Activated T-cell treated with anti-CD3 and anti-CD28 coated beads, Interleukin-2, amount 50 U/mL, for 72 hours (primary cell): ENCODE measurements around the gene ARL13B. TPM values are rescaled to one million over a fixed set of nuclear protein-coding genes. Genes with fewer than 3 reads are reported as not detected.
"Not testable (repeated sequence)": the region's sequence is repeated elsewhere in the genome, so short reads cannot be mapped to it uniquely, and the experiment has no call there.

Experiments
- ATAC-seq, 2 donors: fragments of 150-1000 bp; cut with Tn5 transposase; replicated peaks in 1 of 2; 2 replicates each; pipeline ENCODE4 v1.10.0; 2021; ENCODE audit warnings: moderate library complexity in 2 of 2, mild to moderate bottlenecking in 1 of 2
- DNase-seq, 2 donors: peaks; one replicate each; pipeline ENCODE4 v3.0.0; 2021 to 2022; ENCODE audit warnings: mixed read lengths in 1 of 2
- H3K27ac Mint-ChIP-seq: one replicate; pipeline ENCODE4 v1.8.0; 2022; ENCODE audit warnings: mild to moderate bottlenecking, moderate library complexity, mixed read lengths
- H3K27me3 Mint-ChIP-seq: one replicate; pipeline ENCODE4 v1.8.0; 2022; ENCODE audit warnings: low read depth, mixed read lengths
- H3K36me3 Mint-ChIP-seq, 2 donors: one replicate each; pipeline ENCODE4 v1.8.0; 2022; ENCODE audit warnings: mixed read lengths in 2 of 2, mild to moderate bottlenecking in 1 of 2; ENCODE audit not compliant: insufficient read depth in 2 of 2
- H3K4me1 Mint-ChIP-seq: one replicate; pipeline ENCODE4 v1.8.0; 2022; ENCODE audit warnings: low read depth, mixed read lengths
- H3K4me3 Mint-ChIP-seq, 2 donors: one replicate each; pipeline ENCODE4 v1.8.0; 2022; ENCODE audit warnings: mild to moderate bottlenecking in 2 of 2, mixed read lengths in 2 of 2, moderate library complexity in 2 of 2
- H3K9me3 Mint-ChIP-seq, 2 donors: one replicate each; pipeline ENCODE4 v1.8.0; 2022; ENCODE audit warnings: mixed read lengths in 2 of 2
- total RNA-seq, 2 donors: library from RNA; stranded (reverse); gene quantifications; one replicate each; pipeline ENCODE4 v1.2.3, GENCODE V29; 2022

Gene ARL13B
- total RNA-seq, 2 donors from 2014 or later = 11.4 to 17.9 TPM

DNA sequence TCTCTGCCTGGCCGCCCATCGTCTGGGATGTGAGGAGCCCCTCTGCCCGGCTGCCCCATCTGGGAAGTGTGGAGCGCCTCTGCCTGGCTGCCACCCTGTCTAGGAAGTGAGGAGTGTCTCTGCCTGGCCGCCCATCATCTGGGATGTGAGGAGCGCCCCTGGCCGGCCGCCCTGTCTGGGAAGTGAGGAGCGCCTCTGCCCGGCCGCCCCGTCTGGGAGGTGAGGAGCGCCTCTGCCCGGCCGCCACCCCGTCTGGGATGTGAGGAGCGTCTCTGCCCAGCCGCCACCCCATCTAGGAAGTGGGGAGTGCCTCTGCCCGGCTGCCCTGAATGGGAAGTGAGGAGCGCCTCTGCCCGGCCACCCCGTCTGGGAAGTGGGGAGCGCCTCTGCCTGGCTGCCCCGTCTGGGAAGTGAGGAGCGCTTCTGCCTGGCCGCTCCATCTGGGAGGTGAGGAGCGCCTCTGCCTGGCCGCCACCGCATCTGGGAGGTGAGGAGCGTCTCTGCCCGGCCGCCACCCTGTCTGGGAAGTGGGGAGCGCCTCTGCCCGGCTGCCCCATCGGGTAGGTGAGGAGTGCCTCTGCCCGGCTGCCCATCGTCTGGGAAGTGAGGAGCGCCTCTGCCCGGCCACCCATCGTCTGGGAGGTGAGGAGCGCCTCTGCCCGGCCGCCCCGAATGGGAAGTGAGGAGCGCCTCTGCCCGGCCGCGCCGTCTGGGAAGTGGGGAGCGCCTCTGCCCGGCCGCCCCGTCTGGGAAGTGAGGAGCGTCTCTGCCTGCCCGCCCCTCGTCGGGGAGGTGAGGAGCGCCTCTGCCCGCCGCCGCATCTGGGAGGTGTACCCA is 64.4 kb downstream of the ARL13B start:
- not testable (repeated sequence) for ATAC-seq, H3K9me3 Mint-ChIP-seq, DNase-seq, H3K27me3 Mint-ChIP-seq, H3K4me1 Mint-ChIP-seq, H3K4me3 Mint-ChIP-seq
- H3K36me3 Mint-ChIP-seq = peaks cover 0 to 15% of the 10 kb centered on the region in 2 donors
- H3K27ac Mint-ChIP-seq = peak overlapping the region; percentile 65

DNA sequence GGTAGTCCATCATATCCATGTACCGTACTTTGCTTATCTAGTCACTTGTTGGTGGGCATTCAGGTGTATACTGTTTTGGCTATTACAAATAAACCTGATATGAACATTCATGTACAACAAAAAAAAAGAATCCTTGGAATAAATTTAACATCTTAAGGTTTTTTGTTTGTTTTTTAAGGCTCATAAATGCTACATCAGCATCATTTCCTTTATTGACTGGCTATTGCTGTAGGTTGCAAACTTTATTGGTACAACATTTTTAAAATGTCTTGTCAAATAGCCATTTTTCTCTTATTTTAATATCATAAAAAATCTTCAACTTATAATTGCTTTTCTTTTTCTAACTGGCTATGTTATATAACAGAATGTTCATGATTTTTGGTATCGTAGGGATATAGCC is 66.6 kb downstream of the ARL13B start:
- no peak for ATAC-seq

DNA sequence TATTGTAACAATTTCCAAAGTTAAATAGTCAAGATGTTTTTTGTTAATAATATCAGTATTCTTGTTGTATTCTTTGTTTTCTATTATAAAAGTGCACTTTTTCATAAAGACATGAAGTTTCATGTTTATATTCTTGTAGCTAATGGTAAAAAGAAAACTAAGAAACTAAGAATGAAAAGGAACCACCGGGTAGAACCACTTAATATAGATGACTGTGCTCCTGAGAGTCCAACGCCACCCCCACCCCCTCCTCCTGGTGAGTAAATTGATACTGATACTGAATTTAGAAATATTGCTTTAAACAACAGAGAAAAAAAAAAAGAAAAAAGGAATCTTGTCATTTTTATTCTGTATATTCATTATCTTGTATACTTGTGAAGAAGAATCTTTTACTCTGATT is 69.3 kb downstream of the ARL13B start:
- no peaks in the 10 kb centered on the region for H3K9me3 Mint-ChIP-seq
- ATAC-seq (peak in 1 of 2 donors; percentile 32), DNase-seq (no peak)
- no peaks in the 10 kb centered on the region for H3K4me1 Mint-ChIP-seq
- H3K27me3 Mint-ChIP-seq = no peaks in the 10 kb centered on the region
- peaks cover 0 to 6% of the 10 kb centered on the region in 2 donors for H3K36me3 Mint-ChIP-seq
- H3K4me3 Mint-ChIP-seq = no peak overlapping the region
- no peak overlapping the region for H3K27ac Mint-ChIP-seq

More for the DNA sequence above, 66.6 kb downstream of the ARL13B start:
- no peak overlapping the region for H3K27ac Mint-ChIP-seq
- H3K4me1 Mint-ChIP-seq = no peaks in the 10 kb centered on the region
- peaks cover 0 to 15% of the 10 kb centered on the region in 2 donors for H3K36me3 Mint-ChIP-seq
- no peak for DNase-seq
- H3K4me3 Mint-ChIP-seq = no peak overlapping the region
- H3K9me3 Mint-ChIP-seq = no peaks in the 10 kb centered on the region
- no peaks in the 10 kb centered on the region for H3K27me3 Mint-ChIP-seq

DNA sequence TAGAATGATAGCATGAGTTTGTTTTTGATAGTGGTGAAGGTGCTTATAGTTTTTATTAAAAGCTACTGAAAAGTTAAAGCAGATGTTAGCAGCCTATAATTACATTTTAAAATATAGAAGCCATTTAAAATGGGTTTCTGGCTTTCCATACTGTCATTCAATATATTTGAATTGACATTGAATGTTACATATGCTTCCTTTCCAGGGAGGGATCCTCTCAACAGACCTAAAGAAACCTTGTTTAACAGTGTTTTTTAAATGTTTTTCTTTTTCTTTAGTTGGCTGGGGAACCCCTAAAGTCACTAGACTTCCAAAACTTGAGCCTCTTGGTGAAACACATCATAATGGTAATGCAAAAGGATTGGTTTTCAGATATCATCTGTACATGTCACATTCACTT is 70.6 kb downstream of the ARL13B start:
- Mint-ChIP-seq H3K4me1 (no peaks in the 10 kb centered on the region), H3K9me3 (no peaks in the 10 kb centered on the region), H3K27me3 (no peaks in the 10 kb centered on the region), H3K27ac (no peak overlapping the region), H3K4me3 (no peak overlapping the region), H3K36me3 (no peaks in the 10 kb centered on the region)
- DNase-seq (no peak), ATAC-seq (no peak)

DNA sequence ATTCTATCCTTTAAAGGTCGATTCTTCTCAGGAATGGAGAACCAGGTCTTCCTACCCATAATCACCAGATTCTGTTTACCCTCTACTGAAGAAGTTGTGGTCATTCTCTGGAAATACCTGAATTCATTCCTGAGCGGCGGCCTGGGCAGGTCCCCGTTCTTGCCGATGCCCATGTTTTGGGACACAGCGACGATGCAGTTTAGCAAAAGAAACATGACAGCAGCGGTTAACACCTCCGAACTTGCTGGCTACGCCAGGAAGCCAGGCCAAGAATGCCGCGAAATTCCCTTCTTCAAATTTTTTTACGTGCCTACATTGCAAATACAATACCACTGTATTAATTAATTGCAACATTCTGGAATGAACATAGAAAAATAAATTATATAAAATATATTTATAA is 81.3 kb downstream of the ARL13B start:
- Mint-ChIP-seq H3K27ac (no peak overlapping the region), H3K4me1 (peaks cover 57% of the 10 kb centered on the region), H3K4me3 (no peak overlapping the region), H3K27me3 (no peaks in the 10 kb centered on the region), H3K9me3 (no peaks in the 10 kb centered on the region), H3K36me3 (peaks cover 2 to 15% of the 10 kb centered on the region in 2 donors)
- ATAC-seq = no peak
- no peak for DNase-seq

DNA sequence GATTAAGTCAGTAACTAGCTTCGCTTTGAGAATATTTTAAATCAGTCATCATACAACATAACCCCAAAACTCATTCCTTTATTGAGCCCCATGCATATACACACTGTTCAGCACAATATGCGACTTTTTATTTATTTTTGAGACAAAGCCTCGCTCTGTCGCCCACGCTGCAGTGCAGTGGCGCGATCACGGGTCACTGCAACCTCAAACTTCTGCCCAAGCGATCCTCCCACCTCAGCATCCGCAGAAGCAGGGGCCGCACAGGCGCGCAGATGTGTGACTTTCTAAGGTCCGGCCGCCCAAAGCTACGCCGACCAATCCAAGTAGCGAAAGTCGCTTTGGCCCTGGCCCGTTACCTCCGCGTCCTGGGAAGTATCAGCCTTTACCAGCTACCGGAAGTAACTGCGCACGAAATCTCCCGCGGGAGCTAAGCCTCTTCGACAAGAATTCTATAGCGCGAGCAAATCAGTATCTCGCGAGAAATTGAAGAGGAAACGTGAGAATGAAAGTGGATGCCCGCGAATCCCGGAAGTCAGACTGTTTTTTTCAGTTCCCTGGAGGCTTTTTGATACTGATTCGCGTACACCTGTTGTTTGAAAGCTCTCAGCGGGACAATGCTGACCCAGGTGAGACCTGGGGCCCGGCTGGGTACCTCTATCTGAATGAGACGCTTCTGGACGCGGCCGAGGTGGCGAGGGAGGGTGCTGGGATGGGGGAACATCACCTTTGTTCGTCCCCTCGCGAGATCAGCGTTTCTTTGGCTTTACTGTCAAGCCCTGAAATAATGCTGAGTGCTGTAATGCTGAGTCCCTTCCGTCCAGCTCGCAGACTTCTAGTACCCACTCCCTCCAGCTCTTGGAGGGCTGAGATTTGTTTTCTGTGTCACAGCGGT is 82.8 kb downstream of the ARL13B start, which contains the start of the genes DHFR2 and NSUN3:
Gene DHFR2 (minus strand): TSS at position 404 of the 892 bp plus-strand sequence. CDS start 1,405 bp downstream, outside the sequence.
Gene NSUN3 (plus strand): TSS at position 549 of the 892 bp plus-strand sequence. CDS start 66 bp downstream, at position 615.
- peak; percentile 81 to 88 for ATAC-seq
- H3K4me1 Mint-ChIP-seq = peaks cover 65% of the 10 kb centered on the region
- peak within 1 kb of the TSS; percentile 100 for H3K27ac Mint-ChIP-seq
- H3K9me3 Mint-ChIP-seq = peaks cover 0 to 2% of the 10 kb centered on the region in 2 donors
- DNase-seq = peak; percentile 80 to 85
- H3K4me3 Mint-ChIP-seq = peak within 1 kb of the TSS; percentile 90 to 95
- H3K36me3 Mint-ChIP-seq = peaks cover 7 to 27% of the 10 kb centered on the region in 2 donors
- no peaks in the 10 kb centered on the region for H3K27me3 Mint-ChIP-seq

DNA sequence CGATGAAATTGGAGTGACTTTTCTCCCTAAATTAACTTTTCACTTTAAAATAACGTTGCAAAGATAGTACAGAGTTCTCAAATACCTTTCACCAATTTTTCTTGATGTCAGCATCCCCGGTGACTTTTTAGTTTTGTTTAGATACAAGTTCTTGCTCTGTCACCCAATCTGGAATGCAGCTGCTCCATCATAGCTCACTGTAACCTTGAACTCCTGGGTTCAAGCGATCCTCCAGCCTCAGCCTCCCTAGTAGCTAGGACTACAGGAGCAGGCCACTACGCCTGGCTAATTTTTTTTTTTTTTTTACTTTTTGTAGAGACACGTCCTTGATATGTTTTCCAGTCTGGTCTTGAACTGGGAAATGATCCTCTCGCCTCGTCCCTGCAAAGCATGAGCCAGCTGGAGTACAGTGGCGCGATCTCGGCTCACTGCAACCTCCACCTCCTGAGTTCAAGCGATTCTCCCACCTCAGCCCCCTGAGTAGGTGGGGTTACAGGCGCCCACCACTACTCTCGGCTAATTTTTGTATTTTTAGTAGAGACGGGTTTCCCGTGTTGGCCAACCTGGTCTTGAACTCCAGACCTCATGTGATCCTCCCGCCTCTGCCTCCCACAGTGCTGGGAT is 83.7 kb downstream of the ARL13B start:
- Mint-ChIP-seq H3K27me3 (no peaks in the 10 kb centered on the region), H3K27ac (peak overlapping the region; percentile 100), H3K4me3 (peak overlapping the region; percentile 90 to 95), H3K4me1 (peaks cover 62% of the 10 kb centered on the region), H3K9me3 (peaks cover 0 to 2% of the 10 kb centered on the region in 2 donors), H3K36me3 (peaks cover 9 to 30% of the 10 kb centered on the region in 2 donors)
- ATAC-seq (no peak), DNase-seq (no peak)

DNA sequence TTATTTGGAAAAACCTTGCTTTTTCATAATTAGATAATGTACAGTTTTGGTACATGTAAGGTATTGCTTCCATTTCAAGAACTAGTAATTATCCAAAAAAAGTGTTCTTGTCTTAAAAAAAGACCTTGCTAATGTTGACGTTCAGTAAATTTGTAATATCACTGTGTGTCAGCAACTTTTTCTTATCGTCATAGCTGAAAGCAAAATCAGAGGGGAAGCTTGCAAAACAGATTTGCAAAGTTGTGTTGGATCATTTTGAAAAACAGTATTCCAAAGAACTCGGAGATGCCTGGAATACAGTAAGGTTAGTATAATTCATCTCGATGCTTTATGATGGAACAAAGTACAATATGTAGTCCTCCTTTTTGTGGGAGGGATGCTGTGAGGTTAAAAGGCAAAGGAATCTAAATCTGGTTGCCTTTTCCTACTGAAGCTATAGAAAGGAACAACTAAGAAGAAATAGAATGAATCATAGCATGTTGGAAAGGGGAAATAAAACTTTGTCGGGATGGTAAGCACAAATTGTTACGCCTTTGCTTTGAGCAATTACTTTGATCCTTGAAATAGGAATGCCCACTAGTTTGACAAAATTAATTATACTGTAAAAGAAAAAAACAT is 84.4 kb downstream of the ARL13B start:
- Mint-ChIP-seq H3K4me3 (peak overlapping the region; percentile 90 to 95), H3K4me1 (peaks cover 66% of the 10 kb centered on the region), H3K27ac (peak overlapping the region; percentile 100), H3K9me3 (peaks cover 0 to 2% of the 10 kb centered on the region in 2 donors), H3K36me3 (peaks cover 9 to 30% of the 10 kb centered on the region in 2 donors), H3K27me3 (no peaks in the 10 kb centered on the region)
- ATAC-seq = no peak
- DNase-seq = no peak

DNA sequence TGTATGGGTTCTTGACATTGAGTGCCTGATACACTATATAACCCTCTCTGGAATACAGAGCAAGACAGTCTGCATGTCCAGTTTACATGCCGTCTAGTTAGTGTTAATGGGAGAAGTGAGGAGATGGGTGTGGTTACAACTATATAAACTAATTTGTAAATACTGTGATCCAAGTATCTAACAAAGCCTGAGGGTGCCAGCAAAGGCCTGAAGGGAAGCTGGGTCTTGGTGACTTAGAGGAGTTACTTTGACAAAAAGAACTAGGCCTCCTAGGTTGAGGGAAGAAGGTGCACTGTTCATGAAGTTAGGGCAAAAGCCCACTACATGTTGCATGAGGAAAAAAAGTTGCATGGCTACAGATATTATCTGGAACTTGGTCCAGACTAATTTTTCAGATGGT is 85.2 kb downstream of the ARL13B start:
- peaks cover 0 to 2% of the 10 kb centered on the region in 2 donors for H3K9me3 Mint-ChIP-seq
- peak overlapping the region; percentile 47 to 65 for H3K4me3 Mint-ChIP-seq
- H3K36me3 Mint-ChIP-seq = peaks cover 9 to 28% of the 10 kb centered on the region in 2 donors
- ATAC-seq (no peak), DNase-seq (no peak)
- H3K4me1 Mint-ChIP-seq = peaks cover 72% of the 10 kb centered on the region
- no peaks in the 10 kb centered on the region for H3K27me3 Mint-ChIP-seq
- peak overlapping the region; percentile 7 for H3K27ac Mint-ChIP-seq

DNA sequence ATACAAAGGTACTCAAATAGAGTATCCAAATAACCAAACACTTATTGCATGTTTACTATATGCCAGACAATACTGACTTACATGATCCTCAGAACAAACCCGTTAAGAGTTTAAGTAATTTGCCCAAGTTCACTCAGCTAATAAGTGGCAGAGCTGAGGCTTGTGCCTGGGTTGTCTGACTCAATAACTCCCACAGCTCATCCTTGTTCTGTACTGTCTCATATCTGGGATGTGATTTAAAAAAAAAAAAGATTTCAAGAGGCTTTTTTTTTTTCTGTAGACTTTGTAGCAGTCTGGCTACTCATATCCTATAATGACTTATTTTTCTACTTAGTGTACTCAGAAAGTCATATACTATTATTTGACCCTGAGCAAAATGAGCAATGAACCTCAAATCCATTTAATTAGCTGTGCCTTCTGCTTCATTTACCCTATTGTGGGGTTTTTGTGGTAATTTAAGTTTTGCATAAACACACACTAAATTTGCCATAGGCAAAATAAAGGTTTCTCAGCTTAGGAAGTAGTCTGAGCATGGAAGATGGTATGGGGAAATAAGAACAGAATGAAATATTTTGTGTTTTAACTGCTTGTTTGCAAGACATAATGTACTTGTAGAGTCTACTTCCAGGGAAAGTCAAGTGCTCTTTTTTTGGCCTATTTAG is 86.0 kb downstream of the ARL13B start:
- Mint-ChIP-seq H3K9me3 (peaks cover 0 to 2% of the 10 kb centered on the region in 2 donors), H3K4me1 (peaks cover 73% of the 10 kb centered on the region), H3K4me3 (peak overlapping the region in 1 of 2 donors; percentile 66), H3K27me3 (no peaks in the 10 kb centered on the region), H3K36me3 (peaks cover 9 to 23% of the 10 kb centered on the region in 2 donors), H3K27ac (peak overlapping the region; percentile 88)
- DNase-seq = no peak
- ATAC-seq = peak; percentile 20 to 50

DNA sequence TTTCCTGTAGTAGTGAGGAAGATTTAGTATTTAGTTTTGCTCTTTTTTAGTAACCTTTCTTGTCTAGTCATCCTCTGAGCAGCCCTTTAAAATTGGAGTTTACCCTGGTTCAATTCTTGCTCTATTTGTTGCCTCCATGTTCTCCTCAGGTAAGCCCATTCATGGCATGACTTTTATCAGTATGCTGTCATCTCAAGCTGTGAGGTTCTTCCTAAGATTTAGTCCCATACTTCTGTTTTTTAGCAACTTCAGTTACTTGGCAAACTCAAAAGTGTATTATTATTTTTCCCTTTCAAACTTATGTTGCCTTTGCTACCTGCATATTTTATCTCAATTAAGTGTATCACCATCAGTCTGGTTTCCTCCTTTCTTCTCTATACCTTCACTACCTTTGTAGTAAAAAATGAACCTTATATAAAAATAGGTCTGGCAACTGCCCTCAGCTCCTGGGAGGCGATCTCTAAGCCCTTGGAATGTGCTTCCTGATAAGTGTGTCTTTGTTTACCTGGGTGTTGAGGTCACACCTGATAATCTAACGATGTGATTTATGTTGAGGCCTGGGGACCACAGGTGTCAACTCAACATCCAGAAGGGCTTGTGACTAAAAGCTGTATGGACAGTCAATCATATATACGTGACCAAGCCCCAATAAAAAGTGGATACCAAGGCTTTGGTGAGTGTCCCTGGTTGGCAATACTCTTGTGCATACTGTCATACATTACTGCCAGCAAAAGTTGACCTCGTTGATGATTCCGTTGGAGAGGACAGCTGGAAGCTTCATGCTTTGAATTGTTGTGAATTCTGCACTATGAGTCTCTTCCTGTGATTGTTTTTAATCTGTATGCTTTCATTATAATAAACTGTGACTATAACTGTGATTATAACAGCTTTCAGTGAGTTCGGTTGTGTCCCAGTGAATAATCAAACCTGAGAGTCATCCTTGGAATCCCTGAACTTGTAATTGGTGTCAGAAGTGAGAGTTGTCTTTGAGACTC is 86.8 kb downstream of the ARL13B start:
- ATAC-seq (no peak), DNase-seq (no peak)
- peak overlapping the region; percentile 88 for H3K27ac Mint-ChIP-seq
- H3K9me3 Mint-ChIP-seq = peaks cover 0 to 2% of the 10 kb centered on the region in 2 donors
- H3K27me3 Mint-ChIP-seq = no peaks in the 10 kb centered on the region
- H3K36me3 Mint-ChIP-seq = peaks cover 9 to 23% of the 10 kb centered on the region in 2 donors
- H3K4me1 Mint-ChIP-seq = peaks cover 77% of the 10 kb centered on the region
- H3K4me3 Mint-ChIP-seq = peak overlapping the region in 1 of 2 donors; percentile 66
